Measurements from ENCODE around the gene NRXN3.

NRXN3 gene

DNA sequence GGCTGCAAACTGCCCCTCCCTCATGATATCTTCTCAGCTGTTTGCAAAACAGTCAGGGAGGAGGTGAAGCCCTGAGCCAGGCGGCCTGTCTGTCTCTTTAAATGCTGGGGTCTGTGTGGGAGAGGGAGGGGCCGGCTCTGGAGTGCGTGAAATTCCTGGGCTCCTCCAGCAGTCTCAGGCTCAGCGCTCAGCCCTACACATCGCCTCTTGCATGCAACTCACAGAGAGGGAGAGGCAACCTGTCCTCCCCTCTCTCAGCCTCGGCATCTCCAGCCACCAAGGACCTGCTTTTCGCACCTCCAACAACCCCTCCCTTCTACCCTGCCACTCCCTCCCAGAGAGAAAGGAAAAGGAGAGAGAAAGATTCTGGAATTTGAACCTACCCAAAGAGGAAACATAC, at the start of gene NRXN3:
Gene NRXN3, plus strand, starts transcription at position 171 of the 400 bp plus-strand sequence. CDS start 72,721 bp downstream, outside the sequence.
- DNase-seq = peak in 24 of 51 donors; percentile 6 to 67 (median 19)

DNA sequence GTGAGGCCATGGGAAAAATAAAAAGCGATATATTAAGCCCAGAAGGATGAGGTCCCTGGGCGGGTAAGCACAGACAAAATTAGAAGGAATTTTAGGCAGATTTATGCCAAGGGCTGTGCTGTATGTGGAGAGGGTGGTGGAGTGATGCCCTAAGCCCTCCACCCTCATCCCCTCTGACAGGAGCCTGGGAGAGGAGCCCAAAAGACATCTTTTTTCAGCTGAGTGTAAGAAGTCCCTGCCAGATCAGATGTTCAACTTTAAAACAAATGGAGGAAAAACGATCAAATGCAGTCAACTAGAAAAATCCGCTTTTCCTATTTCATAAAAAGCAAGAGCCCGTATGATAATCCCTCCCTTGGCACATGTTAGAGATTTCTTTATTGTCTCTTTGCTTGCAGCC, 47.7 kb upstream of the NRXN3 start:
- DNase-seq = no peak

DNA sequence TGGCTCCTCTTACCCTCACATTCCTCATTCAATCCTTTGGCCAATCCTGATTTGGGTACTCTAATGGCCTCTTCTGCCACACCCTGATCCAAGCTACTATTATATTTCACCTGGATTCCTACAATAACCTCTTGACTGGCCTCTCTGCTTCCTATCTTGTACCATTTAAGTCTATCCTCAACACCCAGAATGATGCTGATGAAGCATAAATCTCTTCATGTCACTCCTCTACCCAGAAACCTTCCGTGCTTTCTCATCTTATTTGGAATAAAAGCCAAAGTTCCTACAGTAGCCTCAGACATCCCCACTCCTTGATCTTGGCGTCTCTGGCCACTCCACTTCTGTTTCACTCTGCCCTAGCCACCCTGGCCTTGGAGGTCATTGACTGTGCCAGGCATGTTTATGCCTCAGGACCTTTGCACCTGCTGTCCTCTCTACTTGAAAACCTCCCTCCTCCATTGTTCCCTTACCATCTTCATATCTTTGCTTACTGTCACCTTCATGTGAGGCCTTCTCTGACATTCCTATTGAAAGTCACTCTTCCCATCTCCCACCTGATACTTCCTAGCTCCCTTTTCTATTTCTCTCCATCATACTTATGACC, 46.4 kb upstream of the NRXN3 start:
- DNase-seq = no peak

DNA sequence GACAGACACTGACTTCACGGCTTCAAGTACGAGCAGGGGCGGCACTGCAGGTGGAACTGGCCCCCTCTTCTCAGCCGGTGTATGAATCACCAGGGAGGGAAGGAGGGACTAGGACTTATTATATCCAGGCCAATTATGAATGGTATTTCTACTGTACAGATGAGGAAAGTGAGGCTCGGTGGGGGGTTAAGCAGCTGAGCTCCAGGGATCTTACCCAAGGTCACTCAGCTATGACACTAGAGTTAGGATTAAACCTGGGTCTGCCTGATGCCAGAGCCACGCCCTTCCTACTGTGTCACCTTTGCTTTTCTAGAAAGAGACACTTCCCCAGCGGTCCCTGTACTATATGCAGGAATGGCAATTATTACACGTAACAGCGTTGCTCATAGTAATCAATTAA, 42.2 kb upstream of the NRXN3 start:
- no peak for DNase-seq

DNA sequence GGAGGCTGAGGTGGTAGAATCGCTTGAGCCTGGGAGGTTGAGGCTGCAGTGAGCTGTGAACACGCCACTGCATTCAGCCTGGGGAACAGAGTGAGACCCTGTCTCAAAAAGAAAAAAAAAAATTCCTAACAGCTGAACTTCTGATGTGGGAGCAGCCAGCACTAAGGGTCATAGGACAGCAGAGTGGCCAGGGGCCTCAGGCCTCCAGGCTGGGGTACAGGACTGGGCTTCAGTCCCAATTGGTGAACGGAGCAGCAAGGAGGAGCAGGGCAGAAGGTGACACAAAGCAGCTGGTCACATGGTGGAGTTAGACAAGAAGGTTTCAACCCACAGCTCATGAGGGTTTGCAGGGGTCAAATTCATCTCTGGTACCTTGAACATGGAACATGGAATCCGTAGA, 40.8 kb upstream of the NRXN3 start:
- no peak for DNase-seq

DNA sequence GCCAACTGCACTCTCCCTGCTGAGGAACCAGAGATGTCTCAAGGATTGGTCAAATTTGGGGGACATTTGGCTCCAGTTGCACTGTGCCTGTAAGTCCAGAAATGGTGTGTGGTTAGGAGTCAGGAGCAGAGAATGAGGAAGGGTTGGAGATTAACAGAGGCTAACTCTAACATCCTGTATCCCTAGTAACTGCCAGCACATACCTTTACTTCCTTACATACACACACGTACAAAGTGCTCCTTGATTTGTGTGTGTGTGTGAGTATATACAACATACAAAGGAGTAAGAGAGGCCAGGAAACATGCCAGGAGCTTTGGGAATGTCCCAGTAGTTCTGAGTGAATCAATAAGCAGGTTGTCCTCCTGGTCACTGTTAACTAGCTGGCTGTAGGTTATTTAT, 39.8 kb upstream of the NRXN3 start:
- no peak for DNase-seq

DNA sequence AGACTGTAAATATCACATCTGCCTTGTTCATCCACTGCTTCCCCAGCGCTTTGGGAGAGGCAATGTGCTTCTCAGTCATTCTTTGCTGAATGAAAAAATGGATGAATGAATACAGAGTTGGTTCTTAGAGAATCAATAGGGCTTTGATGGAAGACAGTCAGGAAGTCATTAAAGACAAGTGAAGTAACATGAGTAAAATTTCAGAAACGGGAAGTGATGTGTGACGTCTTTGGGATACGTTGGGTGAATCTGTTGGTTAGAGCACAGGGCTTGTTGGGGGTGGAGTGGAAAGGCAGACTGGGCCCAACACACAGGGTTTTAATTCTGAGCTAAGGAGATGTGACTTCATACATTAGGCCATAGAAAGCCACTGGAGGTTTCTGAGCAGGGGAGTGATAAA, 39.0 kb upstream of the NRXN3 start:
- no peak for DNase-seq

DNA sequence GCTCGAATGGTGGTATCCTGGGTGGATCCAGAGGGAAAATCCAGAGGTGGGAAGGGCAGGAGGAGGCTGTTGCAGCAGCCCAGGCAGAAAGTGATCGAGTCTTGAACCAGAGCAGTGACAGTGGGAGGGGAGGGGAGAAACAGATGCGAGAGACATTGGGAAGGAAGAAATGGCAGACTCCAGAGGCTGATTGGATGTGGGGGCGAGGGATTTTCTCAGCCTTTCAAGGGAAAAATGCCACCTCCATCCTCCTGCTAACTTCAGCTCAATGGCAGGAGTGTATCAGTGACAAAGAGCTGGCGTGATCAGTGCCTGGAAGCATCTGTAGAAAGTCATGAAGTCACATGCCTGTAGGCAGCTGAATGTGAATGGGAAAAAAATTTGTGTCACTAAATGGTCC, 38.6 kb upstream of the NRXN3 start:
- peak in 1 of 51 donors; percentile 37 for DNase-seq

DNA sequence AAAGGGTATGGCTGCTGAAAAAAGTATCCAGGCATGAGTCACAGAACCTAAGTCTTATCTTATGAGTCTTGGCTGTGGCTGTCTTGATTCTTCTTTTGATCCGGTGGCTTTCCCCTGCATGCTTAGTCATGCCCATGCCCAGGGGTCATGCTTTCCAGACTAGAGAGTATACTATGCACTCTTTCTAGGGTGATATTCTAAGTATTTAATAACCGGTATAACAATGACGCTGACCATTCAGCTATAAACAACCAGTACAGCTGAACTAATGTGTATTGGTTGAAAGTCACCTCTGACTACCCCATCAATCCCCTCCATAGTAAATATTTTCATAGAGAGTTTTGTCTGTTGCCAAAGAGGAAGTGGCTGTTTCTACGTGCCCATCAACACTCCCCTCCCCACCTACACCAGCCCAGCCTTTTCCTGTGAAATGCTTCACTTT, 34.7 kb upstream of the NRXN3 start:
- no peak for DNase-seq

DNA sequence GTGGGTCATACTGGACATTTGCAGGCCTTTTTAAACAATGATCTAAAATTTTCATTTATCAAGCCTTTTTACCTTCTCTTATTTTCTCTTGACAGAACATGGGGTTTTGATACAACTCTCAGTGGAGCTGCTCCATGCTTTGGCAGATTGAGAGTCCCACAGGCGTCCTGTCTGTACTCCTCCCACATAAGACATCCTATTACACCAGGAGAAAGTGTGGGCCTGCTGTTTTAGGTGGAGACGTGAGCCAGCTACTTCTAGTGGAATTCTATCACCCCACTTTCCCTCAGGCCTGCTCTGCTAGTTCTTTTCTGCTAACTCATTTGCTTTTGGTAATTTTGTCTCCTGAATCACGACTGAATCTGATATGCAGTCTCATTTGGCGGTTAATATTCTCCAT, 33.5 kb upstream of the NRXN3 start:
- peak in 1 of 51 donors; percentile 22 for DNase-seq

DNA sequence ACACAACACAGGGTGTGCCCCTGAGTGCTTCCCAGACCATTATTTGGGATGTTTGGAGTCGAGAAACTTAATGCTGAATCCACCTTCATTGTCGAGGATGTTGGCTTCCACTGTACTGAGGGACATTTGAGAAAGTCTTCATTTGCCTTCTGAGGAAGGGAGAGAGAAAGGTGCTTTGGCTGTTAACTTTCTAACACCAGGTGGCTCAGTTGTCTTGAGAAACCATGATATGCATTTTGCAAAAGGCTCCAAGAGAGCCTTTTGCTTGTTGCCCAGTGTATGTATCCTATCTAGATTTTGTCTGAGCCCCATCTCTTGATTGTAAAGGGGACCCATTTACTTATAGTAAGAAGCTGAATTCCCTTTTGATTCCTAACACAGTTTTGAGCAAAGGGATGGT, 28.6 kb upstream of the NRXN3 start:
- no peak for DNase-seq

DNA sequence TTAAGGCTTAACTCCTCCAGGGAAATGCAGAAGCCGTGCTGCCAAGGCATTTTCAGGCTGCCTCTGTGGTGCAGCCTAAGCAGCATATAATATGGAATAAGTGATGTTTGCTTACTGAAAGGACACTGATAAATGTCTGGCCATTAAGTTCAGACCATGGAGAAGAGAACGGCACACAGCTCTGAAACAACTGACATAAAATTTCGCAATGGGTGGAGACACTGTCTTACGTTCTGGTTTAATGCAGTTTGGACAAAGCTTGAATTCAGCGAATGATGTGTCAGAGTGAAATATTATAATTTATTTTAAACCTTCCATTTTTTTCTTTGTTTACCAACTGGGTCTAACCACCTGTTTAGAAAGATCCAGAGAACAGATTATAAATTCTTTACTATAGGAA, 27.2 kb upstream of the NRXN3 start:
- no peak for DNase-seq

DNA sequence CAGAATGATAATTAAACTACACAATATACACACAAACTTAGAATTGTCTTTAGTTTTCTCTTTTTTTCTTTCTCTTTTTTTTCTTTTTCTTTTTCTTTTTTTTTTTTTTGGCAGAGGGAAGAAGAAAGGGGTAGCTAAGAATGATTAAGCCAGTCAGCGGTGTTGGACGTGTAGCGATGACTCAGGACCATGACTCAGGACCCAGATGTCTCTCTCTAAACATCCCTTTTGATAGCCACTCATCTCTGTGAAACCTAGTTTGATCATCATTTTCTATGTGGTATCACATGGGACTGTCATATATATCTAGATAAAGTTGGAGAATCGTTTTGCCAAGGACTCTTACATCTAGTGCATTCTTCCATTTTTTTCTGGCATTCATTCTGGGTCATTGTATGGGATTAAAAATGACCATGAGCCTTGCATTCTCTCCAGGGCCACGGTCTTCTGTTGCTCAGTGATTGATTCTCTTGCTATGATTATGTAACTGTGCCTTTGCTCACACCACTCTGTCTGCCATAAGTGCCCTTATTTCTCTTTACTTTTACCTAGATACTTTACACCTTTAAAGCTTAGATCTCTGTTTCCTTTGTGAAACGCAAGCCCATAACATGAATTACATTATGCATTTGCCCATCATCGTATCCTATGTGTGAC, 26.6 kb upstream of the NRXN3 start:
- no peak for DNase-seq

DNA sequence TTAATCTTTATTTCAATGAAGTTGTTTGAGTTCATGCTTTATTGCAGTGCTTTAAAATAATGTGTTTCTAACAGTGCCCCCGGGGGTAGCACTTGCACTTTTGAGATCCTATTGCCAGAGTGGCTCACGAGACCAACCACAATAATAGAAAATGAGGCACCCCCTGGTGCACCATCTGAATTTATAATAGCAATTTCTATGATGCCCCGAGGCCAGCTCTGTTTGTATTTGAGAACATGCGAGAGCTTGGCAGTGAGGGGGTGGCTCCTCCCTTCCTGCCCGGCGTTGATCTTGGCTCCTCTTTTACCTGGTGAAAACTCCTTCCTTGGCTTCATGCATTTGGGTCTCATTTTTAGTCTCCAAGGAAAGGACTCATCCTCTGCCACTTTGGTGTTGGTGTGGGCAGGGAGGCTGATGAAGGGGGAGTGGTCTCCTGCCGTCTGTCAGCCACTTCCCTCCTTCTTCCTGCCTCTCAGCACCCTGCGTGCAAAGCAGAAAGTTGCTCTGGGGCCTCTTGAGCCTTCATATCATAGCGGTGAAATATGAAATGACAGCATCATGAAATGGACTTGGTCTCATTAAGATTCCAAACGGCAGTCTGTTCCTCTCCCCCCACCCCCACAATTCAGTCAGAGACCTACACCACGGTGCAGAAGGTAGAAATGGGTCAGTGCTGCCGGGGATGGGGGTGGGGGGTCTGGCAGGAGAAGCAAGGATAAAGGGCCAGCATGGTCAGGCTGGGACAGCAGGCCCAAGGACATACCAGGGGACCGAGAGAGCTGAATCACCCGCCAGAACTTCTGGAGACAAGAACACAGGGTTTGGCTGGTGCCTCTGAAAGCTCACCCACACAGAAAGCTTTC, 17.7 kb upstream of the NRXN3 start:
- DNase-seq = no peak

DNA sequence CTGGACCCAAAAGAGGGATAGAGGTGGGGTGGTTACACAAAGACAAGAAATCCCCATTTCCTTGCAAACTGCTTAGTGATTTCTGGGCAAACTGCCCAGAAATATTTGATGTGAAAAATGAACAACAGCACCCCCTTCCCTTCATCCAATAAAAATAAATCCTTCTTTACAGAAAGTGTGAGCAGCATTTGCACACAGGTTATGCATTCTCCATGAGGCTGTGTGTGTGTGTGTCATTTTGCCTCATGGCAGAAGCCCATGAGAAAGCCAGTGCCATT, 17.2 kb upstream of the NRXN3 start:
- peak in 1 of 51 donors; percentile 17 for DNase-seq

DNA sequence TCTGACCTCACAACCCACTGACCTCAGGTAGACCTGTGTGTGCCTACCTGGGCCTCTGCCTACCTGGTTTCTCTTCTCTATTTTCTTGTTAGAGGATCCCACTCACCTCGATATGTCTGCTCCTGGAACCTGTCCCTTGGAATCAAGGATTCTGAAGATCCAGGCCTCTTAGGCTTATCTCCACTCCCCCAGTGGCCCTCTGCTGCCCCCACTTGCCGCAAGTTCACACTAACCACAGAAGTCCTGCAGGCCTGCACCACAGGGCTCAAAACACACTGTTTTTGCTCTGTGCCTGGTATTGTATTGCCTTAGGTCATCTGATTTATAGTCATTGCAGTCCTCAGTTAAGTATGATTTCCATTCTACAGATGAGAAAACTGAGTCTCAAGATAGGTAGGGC, 15.3 kb upstream of the NRXN3 start:
- DNase-seq = peak in 7 of 51 donors; percentile 7 to 35 (median 15)

DNA sequence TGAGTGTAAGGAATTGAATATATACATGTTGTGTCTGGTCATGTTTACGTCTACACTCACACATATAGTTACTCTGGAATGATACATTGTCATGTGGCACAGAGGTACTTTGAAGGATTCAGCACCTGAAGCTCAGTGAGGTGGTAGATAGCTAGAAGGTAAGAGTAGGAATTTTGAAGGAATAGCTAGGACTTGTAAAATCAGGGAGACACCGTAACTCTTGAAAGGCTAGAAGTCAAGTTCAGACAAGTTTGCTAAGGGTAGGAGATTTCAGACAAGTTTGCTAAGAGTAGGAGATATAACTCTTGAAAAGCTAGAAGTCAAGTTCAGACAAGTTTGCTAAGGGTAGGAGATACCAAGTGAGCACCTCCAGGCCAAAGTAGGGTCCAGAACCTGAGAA, 14.0 kb upstream of the NRXN3 start:
- no peak for DNase-seq

DNA sequence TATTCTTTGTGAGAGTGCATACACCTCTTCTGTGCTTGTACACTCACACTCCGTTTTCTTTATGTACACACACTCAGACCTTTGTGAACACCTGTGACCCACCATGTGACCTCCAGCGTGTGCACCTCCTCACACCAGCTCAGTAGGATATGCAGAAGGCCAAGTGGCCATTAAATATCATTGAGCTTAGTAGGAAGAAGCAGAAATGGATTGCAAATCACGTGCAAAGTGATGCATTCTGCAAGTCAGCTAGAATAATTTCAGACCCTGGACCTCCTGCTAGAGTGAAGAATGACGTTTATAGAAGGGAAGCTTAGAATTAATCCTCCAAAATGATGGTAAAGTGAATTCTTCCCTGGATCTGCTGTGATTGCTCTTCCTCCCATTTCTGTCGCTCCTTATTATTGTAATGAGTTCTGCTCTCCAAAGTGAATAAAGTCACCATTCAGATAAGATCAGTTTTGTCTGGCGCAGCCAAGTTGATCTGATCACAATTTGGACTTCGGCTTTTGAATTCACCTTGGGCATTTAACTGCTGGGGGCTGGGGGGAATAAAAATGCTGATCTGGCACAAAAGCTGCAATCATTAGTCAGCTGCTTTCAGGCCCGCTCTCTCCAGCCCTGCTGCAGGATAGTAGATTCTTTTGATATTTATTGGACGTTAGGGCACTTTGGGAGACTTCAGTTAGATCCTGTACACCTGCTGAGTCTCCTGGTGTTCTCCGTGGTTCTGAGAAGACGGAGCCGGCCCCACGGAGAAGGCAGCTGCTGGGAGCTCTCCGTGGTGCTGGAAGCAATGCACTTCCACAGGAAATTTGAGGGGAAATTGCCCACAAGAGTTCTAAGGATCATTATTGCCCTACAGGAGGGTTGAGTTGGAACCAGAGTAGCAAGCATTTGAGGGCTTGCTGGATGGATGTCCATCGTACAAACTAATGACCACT, 12.4 kb upstream of the NRXN3 start:
- DNase-seq = peak in 3 of 51 donors; percentile 3 to 12 (median 9)

DNA sequence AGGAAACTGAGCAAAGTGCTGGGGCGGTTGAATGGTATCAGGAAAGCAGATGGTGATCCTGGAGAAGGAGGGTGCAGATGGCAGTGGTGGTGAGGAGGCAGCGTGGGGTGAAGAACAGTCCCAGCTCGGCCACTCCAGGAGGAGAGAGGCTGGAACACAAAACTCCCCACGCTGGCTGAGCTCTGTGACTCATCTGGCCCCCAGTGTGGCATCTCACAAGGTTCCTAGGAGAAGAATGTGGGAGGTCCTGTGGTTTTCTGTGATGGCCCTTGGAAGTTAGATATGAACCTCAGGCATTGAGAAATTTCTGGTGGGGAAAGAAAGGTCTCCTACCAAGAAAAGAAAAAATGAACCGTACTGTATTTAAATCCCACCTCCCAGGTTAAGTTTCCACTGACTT, 8.0 kb upstream of the NRXN3 start:
- no peak for DNase-seq

DNA sequence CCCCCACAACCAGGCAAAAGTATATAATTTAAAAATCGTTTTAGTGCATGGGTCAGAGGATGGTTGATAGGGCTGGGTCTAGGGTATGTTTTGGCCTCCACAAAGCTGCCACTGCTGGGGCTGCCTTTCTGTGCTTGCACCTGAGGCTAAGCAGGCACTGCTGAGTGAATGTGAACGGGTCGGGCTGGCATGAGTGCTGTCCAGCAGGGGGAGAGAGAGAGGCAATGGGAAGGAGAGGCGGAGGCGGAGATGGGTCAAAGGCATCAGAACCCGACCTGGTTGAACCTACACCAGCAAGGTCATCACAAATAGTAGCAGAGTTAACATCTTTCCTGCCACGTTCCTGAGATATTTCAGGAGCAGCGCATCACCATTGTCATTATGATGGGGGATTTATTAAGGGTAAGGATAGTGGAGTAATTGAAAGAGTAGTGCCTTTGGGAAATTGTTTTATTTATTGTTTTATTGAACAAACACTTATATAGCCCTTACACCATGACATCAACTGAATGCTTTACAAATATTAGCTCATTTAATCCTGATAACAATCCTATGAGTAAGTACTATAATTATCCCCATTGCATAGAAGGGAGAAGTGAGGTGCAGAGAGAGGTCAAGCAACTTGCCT, 5.8 kb upstream of the NRXN3 start:
- peak in 8 of 51 donors; percentile 6 to 33 (median 10) for DNase-seq

DNA sequence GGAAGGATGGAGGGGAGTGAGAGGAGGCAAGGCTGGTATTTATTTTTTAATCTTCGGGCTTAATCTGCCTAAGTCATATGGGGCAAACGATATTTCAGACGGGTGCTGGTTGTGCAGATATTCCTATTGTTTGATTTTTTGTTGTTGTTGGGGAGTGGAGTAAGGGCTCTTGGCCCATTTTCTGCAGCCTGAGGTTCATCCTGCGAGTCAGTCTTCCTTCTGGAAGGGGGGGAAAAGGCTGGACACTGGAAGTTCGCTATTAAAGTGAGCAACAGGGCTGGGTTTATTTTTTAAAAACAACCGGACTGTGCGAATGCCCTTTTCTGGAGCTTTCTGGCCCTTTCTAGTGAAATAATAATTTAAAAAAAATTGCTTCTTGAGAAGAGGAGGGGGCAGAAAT, 2.3 kb downstream of the NRXN3 start:
- no peak for DNase-seq

All from hypothalamus (tissue), 51 donors.